ENCODE data around the gene KDM6A. TPM values are rescaled to one million over a fixed set of nuclear protein-coding genes. Genes with fewer than 3 reads are reported as not detected.

Gene KDM6A
- total RNA-seq, 1 donor from 2014 or later: 14.4 TPM

GRCh38 chrX:44927398-44927797 lies 54.4 kb downstream of the KDM6A start:
- no peak for TF ChIP-seq CTCF (IDR thresholded peaks at IDR 0.05)
- Mint-ChIP-seq H3K27ac (ENCODE audit: unreplicated experiment) (no peak overlapping the region), H3K9me3 (ENCODE audit: low read depth) (peaks cover 13% of the 10 kb centered on the region), H3K4me1 (ENCODE audit: low read depth) (no peaks in the 10 kb centered on the region), H3K36me3 (ENCODE audit: low read depth) (no peaks in the 10 kb centered on the region), H3K27me3 (ENCODE audit: low read depth) (no peaks in the 10 kb centered on the region), H3K4me3 (ENCODE audit: unreplicated experiment) (no peak overlapping the region)
- DNase-seq (ENCODE audit: low spot score): no peak

GRCh38 chrX:44931441-44931973 lies 58.5 kb downstream of the KDM6A start:
- H3K36me3 Mint-ChIP-seq (ENCODE audit: low read depth): no peaks in the 10 kb centered on the region
- H3K9me3 Mint-ChIP-seq (ENCODE audit: low read depth): peaks cover 13% of the 10 kb centered on the region
- no peak for TF ChIP-seq CTCF (IDR thresholded peaks at IDR 0.05)
- H3K27ac Mint-ChIP-seq (ENCODE audit: unreplicated experiment): no peak overlapping the region
- H3K27me3 Mint-ChIP-seq (ENCODE audit: low read depth): no peaks in the 10 kb centered on the region
- H3K4me1 Mint-ChIP-seq (ENCODE audit: low read depth): peaks cover 9% of the 10 kb centered on the region
- H3K4me3 Mint-ChIP-seq (ENCODE audit: unreplicated experiment): no peak overlapping the region
- DNase-seq (ENCODE audit: low spot score): no peak

- Mint-ChIP-seq H3K27me3 (ENCODE audit: low read depth) (no peaks in the 10 kb centered on the region), H3K4me1 (ENCODE audit: low read depth) (peaks cover 12% of the 10 kb centered on the region), H3K27ac (ENCODE audit: unreplicated experiment) (no peak overlapping the region), H3K9me3 (ENCODE audit: low read depth) (peaks cover 18% of the 10 kb centered on the region), H3K4me3 (ENCODE audit: unreplicated experiment) (no peak overlapping the region), H3K36me3 (ENCODE audit: low read depth) (peaks cover 2% of the 10 kb centered on the region)
- TF ChIP-seq CTCF (IDR thresholded peaks at IDR 0.05): no peak
- DNase-seq (ENCODE audit: low spot score): no peak
Observed at GRCh38 chrX:44935172-44935571, 62.2 kb downstream of the KDM6A start.

GRCh38 chrX:44935640-44936039 lies 62.7 kb downstream of the KDM6A start:
- H3K36me3 Mint-ChIP-seq (ENCODE audit: low read depth): peaks cover 2% of the 10 kb centered on the region
- DNase-seq (ENCODE audit: low spot score): no peak
- no peak overlapping the region for H3K27ac Mint-ChIP-seq (ENCODE audit: unreplicated experiment)
- peaks cover 20% of the 10 kb centered on the region for H3K9me3 Mint-ChIP-seq (ENCODE audit: low read depth)
- no peak for TF ChIP-seq CTCF (IDR thresholded peaks at IDR 0.05)
- H3K4me3 Mint-ChIP-seq (ENCODE audit: unreplicated experiment): no peak overlapping the region
- H3K4me1 Mint-ChIP-seq (ENCODE audit: low read depth): peaks cover 12% of the 10 kb centered on the region
- no peaks in the 10 kb centered on the region for H3K27me3 Mint-ChIP-seq (ENCODE audit: low read depth)

GRCh38 chrX:44937606-44938005 lies 64.6 kb downstream of the KDM6A start:
- DNase-seq (ENCODE audit: low spot score): no peak
- H3K27me3 Mint-ChIP-seq (ENCODE audit: low read depth): no peaks in the 10 kb centered on the region
- no peak overlapping the region for H3K4me3 Mint-ChIP-seq (ENCODE audit: unreplicated experiment)
- peaks cover 3% of the 10 kb centered on the region for H3K36me3 Mint-ChIP-seq (ENCODE audit: low read depth)
- no peak overlapping the region for H3K27ac Mint-ChIP-seq (ENCODE audit: unreplicated experiment)
- peaks cover 12% of the 10 kb centered on the region for H3K4me1 Mint-ChIP-seq (ENCODE audit: low read depth)
- TF ChIP-seq CTCF (IDR thresholded peaks at IDR 0.05): no peak
- H3K9me3 Mint-ChIP-seq (ENCODE audit: low read depth): peaks cover 20% of the 10 kb centered on the region

Data from chondrocyte (in vitro differentiated cells).